NCI-H1930 (cell line): ENCODE data around the gene SCN4B.
A peak's percentile ranks its signal among the peaks of the same experiment; 100 is the strongest.

ENCODE experiments used
- DNase-seq, 2 experiments: peaks; one replicate each; lab custom pipeline; 2025; lab: John Stamatoyannopoulos, UW

Gene SCN4B

GRCh38 chr11:118174006-118174567, 21.5 kb upstream of the SCN4B start:
- DNase-seq, result no peak

DNA sequence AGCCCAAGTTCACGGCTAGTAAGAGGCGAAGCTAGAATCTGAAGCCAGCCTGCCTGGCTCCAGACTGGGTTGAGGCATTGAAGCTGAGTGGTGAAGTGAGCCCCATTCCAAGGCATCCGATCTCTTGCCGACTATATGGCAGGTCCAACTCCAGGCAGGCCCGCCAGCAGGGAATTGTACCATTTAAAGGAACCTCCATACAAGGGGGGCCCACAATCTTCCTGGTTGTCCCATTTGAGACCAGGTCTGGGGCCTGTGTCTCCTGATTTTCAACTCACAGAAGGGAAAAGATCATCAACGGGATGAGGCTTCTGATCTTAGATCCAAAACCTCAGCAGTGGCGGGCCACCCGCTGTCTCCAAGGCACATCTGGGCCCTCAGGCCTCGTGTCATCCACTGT, 19.7 kb upstream of the SCN4B start:
- no peak for DNase-seq

DNA sequence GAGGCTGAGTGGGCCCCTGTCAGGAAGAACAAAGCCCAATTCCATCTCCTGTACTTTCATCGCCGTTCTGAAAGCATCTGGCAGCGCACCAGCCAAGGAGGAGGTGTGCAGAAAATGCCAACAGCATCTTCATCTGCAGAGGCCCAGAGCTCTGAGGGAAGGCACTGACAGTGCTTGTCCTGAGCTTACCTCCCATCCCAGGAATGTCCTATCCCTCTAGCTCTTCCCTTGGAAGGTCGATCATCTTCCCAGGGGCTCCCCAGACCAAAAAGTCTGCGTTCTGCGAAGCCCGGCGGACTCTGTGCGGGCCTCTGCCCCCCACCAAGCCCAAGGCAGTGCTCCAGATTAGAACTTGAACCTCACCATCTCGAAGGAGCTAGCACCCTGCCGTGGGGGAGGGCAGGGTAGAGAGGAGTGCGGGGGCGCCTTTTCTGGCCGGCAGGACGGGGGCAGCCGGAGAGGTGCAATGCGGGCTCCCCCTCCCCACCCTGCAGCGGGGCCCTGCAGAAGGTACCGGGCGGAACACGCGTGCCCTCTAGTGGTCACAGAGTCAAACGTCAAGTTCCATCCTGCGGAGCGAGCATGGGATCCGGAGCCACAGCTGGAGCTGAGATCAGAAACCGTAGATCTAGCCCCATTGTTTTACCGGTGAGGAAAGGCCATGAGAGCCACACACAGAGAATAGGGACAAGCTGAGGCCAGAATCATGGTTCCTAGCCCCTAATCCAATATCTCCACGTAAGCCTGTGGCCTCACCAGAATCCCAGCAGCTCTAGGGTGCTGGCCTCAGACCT, 18.8 kb upstream of the SCN4B start:
- peak; percentile 23 to 62 for DNase-seq

GRCh38 chr11:118170882-118171268, 18.3 kb upstream of the SCN4B start:
- DNase-seq, result no peak

GRCh38 chr11:118170231-118170630, 17.6 kb upstream of the SCN4B start:
- no peak for DNase-seq

DNA sequence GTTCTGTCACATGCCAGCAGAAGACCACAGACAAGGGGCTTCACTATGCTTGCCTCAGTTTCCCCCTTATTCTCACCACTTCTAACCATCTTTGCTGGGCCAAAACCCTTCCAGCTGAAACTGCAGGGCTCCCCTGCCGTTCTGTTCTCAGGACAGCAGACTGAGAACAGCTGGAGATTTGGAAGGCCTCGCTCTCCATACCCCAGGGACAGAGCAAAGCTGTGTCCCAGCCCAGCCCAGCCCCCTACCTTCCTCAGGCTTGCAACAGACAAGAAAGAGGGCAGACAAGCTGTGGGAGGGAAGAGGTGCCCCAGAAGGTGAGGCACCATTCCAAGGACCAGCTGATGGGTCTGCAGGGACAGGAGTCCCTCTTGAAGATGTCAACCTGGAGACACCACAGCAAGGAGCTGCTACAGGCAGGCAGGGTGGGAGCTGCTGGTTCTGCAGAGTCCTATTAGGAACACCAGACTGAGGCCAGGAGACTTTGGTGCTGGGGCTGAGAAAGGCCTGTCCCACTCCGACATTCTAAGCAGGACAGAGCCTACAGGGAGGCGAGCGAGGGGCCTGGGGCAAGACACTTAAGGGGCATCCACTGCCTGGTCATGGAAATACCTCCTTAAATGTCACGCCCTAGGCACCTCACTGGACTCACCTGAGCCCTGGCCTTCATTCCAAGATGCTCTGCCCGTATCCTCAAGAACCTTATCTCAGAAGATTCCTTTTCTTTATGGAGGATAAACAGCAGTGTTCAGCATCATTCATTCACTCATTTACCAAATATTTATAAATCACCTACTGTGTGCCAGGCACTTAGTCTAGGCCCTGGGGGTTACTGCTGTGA, 16.9 kb upstream of the SCN4B start:
- no peak for DNase-seq

GRCh38 chr11:118168751-118169150, 16.1 kb upstream of the SCN4B start:
- DNase-seq, result no peak

- DNase-seq, result no peak
Observed at GRCh38 chr11:118168316-118168715, 15.7 kb upstream of the SCN4B start.

DNA sequence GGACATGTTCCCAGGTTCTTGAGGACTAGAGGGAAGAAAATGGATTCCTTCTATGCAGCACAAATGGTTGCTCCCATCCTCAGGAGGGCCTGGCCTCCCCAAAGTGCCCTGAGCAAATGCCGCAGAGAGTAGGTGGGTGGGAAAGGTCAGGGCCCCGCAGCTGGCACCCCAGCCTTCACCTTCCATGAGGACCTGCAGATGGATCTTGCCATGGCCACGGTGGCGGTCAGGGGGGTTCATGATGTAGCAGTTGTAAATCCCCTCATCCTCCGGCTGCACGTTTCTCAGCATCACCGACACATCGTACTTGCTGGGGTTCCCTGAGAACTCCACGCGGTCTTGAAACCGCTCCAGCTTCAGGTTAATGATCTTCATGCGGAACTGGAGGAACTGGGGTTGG, 15.3 kb upstream of the SCN4B start:
- DNase-seq, result no peak

DNA sequence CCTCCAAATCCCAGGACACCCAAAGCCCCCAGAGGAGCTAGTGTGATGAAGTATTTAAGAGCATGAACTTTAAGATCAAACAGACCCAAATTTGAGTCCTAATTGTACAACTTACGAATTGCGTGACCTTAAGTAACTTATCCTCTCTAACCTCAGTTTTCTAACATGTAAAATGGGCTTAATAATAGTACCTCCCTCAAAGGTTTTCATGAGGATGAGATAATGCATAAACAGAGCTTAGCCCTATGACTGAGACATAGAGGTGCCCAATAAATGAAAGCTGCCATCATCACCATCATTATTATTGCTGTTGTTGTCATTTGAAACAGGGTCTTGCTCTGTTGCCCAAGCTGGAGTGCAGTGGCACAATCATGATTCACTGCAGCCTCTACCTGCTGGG, 14.6 kb upstream of the SCN4B start:
- DNase-seq, result no peak

GRCh38 chr11:118166641-118167040, 14.0 kb upstream of the SCN4B start:
- no peak for DNase-seq

- no peak for DNase-seq
Observed at GRCh38 chr11:118164885-118165284, 12.3 kb upstream of the SCN4B start.

DNA sequence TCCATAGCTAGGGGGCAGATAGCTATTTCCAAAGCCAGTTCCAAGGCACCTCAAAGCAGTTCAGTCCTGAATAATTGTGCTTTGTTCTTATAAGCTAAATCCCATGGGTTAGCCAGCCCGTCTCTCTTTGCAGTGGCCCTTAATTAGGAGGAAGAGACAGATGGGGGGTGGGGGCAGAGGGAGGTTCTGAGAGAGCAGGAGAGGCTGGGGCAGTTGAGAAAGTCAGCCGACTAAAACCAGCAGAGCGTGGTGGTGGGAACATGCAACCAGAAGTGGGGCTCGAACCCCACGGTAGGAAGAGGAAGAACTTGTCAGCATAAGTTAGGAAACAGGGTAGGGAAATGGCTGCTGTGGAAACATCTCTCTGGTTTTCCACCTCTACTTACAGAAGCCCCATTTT, 10.9 kb upstream of the SCN4B start:
- DNase-seq, result no peak

DNA sequence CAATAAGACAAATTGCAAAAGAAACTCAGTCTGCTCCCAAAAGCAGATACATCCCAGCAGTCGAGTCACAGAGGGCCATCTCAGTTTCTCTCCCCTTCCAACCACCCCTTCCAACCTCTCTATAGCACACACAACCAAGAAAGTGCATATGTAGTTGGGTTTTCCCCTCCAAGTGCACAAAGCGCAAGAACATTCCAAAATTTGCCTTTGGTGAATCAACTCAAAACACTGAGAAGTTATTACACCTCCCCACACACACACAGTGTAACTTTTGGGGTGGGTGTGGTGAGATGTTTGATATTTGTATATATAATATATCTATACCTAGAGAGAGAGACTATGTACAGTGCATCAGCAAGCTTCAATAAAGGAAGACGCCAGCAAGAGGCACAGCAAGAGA, 10.2 kb upstream of the SCN4B start:
- no peak for DNase-seq

GRCh38 chr11:118161786-118162185, 9.2 kb upstream of the SCN4B start:
- DNase-seq, result no peak

GRCh38 chr11:118157186-118157895, 4.7 kb upstream of the SCN4B start:
- no peak for DNase-seq

GRCh38 chr11:118156531-118157185, 4.0 kb upstream of the SCN4B start:
- DNase-seq, result no peak

- DNase-seq, result no peak
Observed at GRCh38 chr11:118155776-118156530, 3.3 kb upstream of the SCN4B start.

GRCh38 chr11:118154641-118155040, 2.0 kb upstream of the SCN4B start:
- no peak for DNase-seq

- no peak for DNase-seq
Observed at GRCh38 chr11:118153976-118154375, 1.4 kb upstream of the SCN4B start.

- no peak for DNase-seq
Observed at GRCh38 chr11:118153516-118153915, 893 bp upstream of the SCN4B start.
